ENCODE results near the gene IL17RC. TPM values are rescaled to one million over a fixed set of nuclear protein-coding genes. Genes with fewer than 3 reads are reported as not detected.
"Not testable (repeated sequence)": the region's sequence is repeated elsewhere in the genome, so short reads cannot be mapped to it uniquely, and the experiment has no call there.

The IL17RC gene
- total RNA-seq, 1 experiment from 2014 or later = 14.8 TPM

DNA sequence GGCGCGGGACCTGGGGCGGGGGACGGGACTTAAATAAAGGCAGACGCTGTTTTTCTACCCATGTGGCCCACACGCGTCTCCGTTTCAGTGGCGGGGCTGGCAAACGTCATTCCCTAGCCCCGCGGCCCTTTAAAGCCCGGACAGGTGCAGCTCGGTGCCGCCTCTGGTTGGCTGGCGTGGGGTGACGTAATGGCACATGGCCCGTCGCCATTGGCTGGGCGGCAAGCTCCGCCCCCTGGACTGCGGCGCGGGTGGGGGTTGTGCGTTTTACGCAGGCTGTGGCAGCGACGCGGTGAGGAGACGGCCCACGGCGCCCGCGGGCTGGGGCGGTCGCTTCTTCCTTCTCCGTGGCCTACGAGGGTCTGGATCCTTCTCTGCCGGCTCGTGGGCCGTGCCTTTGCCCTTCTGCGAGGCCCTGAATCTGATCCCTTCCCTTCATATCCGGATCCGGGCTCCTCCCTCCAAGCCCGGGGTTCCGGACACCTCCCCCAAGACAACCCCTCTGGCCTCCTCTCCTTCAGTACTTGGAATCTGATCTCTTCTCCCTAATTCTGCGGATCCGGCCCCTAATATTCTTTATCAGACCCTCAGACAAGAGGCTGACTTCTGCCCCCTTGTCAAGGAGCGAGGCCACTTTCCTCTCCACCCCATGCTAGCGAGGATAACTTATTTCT, 16.8 kb downstream of the IL17RC start, which contains the start of gene CRELD1:
Gene CRELD1 (plus strand): TSS at position 274 of the 674 bp plus-strand sequence. CDS start 605 bp downstream, outside the sequence.
- Histone ChIP-seq H3K9me3 (no peaks in the 10 kb centered on the region), H3K4me3 (peak within 1 kb of the TSS; percentile 78)

DNA sequence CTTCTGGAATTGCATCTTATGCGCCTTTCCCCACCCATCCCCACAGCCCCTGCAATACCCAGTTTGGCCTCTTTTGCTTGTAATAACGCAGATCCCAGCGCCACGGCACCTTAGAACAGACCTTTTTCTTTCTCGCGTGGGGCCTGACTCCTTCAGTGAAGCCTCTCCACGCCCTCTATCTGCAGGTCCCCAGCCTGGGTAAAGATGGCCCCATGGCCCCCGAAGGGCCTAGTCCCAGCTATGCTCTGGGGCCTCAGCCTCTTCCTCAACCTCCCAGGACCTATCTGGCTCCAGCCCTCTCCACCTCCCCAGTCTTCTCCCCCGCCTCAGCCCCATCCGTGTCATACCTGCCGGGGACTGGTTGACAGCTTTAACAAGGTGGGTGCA, 17.3 kb downstream of the IL17RC start:
- no peaks in the 10 kb centered on the region for H3K27me3 ChIP-seq
- H3K4me3 ChIP-seq = peak overlapping the region; percentile 78
- H3K36me3 ChIP-seq = no peaks in the 10 kb centered on the region; the same call in 1 of the 2 replicates
- no peak for DNase-seq
- no peaks in the 10 kb centered on the region for H3K9me3 ChIP-seq

More for the DNA sequence above, 16.8 kb downstream of the IL17RC start, which contains the start of gene CRELD1:
- no peaks in the 10 kb centered on the region; the same call in 1 of the 2 replicates for H3K36me3 ChIP-seq
- H3K27me3 ChIP-seq = no peaks in the 10 kb centered on the region
- peak; percentile 92 for DNase-seq

DNA sequence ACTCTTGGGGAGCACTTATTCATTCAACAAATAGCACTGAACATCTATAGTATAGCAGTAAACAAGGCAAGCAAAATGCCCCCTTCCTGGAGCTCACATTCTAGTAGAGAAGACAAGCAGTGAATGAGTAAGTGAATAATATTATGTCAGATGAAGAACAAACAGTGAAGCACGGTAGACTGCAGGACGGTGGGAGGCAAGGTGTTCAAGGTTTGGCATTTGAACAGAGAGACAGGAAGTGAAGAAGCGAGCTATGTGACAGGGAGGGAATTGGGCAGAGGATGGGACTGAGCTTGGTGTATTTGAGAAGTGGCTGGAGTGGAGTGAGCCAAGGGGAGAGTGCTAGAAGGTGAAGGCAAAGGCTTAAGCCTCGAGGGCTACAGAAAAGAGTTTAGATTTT, 18.1 kb downstream of the IL17RC start:
- Histone ChIP-seq H3K4me3 (no peak overlapping the region), H3K27me3 (no peaks in the 10 kb centered on the region), H3K9me3 (no peaks in the 10 kb centered on the region), H3K36me3 (no peaks in the 10 kb centered on the region; the same call in 1 of the 2 replicates)
- no peak for DNase-seq

DNA sequence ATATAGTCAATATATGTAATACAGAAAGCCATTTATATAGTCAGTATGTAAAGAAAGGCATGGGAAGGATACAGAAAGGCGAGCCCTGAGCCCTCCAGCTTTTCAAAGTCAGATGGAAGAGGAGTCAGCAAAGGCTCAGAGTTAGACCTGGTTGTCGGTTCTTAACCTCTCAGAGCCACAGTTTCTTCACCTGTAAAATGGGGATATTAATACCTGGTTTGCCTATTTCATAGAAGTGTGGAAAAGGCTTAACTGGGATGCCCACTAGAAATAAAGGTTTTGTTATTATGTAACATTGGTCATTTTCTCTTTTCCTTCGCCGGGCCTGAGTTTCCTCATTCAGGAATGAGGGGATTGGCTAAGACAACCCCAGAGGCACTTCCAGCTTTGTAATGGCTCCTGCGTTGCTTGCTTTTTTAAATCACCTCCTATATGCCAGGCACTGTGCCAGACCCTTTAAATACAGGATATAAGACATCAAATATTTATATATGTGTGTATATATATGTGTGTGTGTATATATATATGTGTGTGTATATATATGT, 19.1 kb downstream of the IL17RC start:
- Histone ChIP-seq H3K36me3 (no peaks in the 10 kb centered on the region; the same call in 1 of the 2 replicates), H3K4me3 (no peak overlapping the region), H3K9me3 (no peaks in the 10 kb centered on the region), H3K27me3 (no peaks in the 10 kb centered on the region)
- no peak for DNase-seq

DNA sequence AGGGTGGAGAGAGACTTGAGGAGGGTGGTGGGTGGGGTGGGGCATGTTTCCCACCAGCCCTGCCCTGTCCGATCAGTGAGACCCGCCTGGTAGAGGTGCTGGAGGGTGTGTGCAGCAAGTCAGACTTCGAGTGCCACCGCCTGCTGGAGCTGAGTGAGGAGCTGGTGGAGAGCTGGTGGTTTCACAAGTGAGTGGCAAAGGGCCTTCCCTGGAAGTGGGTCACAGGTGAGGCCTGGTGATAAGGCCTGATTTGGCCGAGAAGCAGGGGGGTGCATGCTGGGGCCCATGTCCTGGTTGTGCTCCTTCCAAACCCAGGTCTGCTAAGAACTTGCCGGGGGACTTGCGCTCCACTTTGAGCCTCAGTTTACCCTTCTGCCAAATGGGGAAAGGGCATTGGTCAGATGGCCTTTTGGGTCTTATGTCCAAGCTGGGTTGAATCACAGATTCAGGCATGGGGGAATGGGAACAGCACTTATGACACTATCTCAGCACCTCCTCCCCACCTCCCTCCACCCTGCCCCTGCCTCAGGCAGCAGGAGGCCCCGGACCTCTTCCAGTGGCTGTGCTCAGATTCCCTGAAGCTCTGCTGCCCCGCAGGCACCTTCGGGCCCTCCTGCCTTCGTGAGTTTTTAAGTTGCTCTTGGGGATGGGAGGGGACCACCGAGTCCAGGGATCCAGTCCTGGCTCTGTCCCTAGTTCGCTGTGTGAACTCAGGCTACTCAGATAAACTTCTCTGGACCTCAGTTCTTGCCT, 20.8 kb downstream of the IL17RC start:
- H3K27me3 ChIP-seq = no peaks in the 10 kb centered on the region
- no peaks in the 10 kb centered on the region; the same call in 1 of the 2 replicates for H3K36me3 ChIP-seq
- no peak overlapping the region for H3K4me3 ChIP-seq
- H3K9me3 ChIP-seq = no peaks in the 10 kb centered on the region
- DNase-seq = no peak

DNA sequence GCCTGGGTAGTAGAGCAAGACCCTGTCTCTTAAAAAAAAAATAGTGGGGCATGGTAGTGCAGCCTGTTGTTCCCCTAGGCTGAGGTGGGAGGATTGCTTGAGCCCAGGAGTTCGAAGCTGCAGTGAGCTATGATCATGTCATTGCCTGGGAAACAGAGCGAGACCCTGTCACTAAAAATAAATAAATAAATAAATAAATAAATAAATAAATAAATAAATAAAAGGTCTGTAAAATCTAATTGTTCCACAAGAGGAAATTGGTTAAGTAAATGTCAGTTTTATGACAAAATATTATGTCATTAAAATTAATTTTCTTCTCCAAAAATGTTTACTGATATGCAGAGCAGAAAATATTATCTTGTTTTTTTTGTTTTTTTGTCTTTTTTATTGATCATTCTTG, 22.1 kb downstream of the IL17RC start:
- H3K36me3 ChIP-seq = no peaks in the 10 kb centered on the region; the same call in 1 of the 2 replicates
- no peaks in the 10 kb centered on the region for H3K9me3 ChIP-seq
- DNase-seq = no peak
- H3K4me3 ChIP-seq = no peak overlapping the region
- no peaks in the 10 kb centered on the region for H3K27me3 ChIP-seq

DNA sequence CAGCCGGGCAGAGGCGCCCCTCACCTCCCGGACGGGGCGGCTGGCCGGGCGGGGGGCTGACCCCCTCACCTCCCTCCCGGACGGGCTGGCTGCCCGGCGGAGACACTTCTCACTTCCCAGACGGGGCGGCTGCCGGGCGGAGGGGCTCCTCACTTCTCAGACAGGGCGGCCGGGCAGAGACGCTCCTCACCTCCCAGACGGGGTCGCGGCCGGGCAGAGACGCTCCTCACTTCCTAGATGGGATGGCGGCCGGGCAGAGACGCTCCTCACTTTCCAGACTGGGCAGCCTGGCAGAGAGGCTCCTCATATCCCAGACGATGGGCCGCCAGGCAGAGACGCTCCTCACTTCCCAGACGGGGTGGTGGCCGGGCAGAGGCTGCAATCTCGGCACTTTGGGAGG, 23.0 kb downstream of the IL17RC start:
- H3K36me3 ChIP-seq, H3K4me3 ChIP-seq, DNase-seq, H3K9me3 ChIP-seq, H3K27me3 ChIP-seq: not testable (repeated sequence)

DNA sequence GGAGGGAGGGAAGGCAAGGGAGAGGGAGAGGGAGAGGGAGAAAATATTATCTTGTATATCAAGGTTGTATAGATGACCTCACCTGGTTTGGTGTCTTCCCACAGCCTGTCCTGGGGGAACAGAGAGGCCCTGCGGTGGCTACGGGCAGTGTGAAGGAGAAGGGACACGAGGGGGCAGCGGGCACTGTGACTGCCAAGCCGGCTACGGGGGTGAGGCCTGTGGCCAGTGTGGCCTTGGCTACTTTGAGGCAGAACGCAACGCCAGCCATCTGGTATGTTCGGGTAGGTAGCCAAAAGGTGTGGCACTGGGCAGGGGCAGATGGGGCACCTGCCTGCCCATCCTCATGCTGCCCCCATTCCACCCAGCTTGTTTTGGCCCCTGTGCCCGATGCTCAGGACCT, 23.8 kb downstream of the IL17RC start:
- Histone ChIP-seq H3K27me3 (no peaks in the 10 kb centered on the region), H3K4me3 (no peak overlapping the region), H3K9me3 (no peaks in the 10 kb centered on the region), H3K36me3 (no peaks in the 10 kb centered on the region; the same call in 1 of the 2 replicates)
- DNase-seq = no peak

DNA sequence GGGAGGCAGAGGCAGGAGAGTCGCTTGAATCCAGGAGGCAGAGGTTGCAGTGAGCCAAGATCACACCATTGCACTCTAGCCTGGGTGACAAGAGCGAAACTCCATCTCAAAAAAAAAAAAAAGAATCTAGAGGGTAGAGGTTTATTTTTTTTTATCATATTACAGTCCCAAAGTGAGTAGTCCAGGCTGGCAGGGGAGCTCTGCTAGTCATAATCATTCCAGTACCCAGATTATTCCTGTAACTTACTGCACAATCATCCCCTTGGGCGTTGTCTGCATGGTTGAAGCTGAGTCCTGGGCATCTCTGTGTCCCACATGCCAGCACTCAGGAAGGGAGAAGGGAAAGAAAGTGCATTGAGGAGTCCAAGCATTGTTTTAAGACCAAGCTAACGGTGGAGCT, 25.3 kb downstream of the IL17RC start:
- Histone ChIP-seq H3K9me3 (no peaks in the 10 kb centered on the region), H3K4me3 (no peak overlapping the region), H3K27me3 (no peaks in the 10 kb centered on the region), H3K36me3 (no peaks in the 10 kb centered on the region; the same call in 1 of the 2 replicates)
- no peak for DNase-seq

DNA sequence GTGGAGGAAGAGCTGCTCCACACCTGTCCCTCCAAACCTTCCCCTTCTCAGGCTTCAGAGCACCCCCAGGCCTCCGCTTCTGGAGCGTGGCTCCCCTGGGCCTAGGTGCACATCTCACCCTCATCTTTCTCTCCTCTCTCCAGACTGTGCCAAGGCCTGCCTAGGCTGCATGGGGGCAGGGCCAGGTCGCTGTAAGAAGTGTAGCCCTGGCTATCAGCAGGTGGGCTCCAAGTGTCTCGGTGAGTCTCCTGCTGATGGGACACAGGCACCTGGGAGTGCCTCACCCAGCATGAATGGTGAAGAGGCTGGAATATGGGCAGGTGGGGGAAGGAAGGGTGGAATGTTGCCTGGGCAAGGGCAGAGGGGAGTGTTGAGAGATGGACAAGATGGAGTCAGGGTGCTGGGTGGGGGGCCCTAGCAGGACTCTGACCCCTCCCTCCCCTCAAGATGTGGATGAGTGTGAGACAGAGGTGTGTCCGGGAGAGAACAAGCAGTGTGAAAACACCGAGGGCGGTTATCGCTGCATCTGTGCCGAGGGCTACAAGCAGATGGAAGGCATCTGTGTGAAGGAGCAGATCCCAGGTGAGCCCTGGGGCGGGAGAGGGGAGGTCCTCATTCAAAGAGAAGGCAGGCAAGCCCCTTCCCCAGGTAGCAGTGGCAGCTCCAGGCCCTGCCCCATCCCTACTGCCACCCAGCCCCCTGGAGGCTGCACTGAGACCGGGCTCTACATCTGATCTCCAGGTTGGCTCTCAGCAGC, 26.2 kb downstream of the IL17RC start:
- Histone ChIP-seq H3K36me3 (no peaks in the 10 kb centered on the region), H3K9me3 (no peaks in the 10 kb centered on the region), H3K27me3 (no peaks in the 10 kb centered on the region), H3K4me3 (no peak overlapping the region)
- no peak for DNase-seq

DNA sequence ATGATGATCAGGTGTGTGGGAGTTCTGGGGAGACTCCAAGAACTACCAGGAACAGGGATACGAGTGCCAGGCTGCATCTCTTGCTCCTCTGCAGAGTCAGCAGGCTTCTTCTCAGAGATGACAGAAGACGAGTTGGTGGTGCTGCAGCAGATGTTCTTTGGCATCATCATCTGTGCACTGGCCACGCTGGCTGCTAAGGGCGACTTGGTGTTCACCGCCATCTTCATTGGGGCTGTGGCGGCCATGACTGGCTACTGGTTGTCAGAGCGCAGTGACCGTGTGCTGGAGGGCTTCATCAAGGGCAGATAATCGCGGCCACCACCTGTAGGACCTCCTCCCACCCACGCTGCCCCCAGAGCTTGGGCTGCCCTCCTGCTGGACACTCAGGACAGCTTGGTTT, 27.4 kb downstream of the IL17RC start:
- Histone ChIP-seq H3K27me3 (no peaks in the 10 kb centered on the region), H3K4me3 (no peak overlapping the region)
- DNase-seq = no peak

DNA sequence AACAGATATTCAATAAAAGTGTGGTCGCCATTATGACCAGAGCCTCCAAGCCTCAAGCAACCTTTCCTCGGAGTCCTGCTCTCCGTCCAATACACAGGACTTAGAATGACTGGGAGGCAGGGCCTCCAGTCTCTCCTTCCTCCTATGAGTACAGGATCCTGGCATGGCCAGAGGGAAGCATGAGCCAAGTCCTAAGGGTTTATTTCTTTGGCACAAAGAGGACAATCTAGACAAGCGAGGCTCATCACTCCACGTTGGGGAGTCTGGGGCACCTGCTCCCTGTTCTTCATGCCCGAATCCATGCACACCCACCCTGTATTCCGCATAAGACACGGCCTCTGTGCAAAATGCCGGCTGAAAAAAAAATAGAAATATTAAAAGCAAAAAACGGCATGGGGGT, 28.5 kb downstream of the IL17RC start:
- Histone ChIP-seq H3K27me3 (no peaks in the 10 kb centered on the region), H3K4me3 (no peak overlapping the region; the same call in 1 of the 2 replicates), H3K9me3 (no peaks in the 10 kb centered on the region), H3K36me3 (peaks cover 4% of the 10 kb centered on the region; the same call in 1 of the 2 replicates)
- DNase-seq = peak; percentile 39

More for the DNA sequence above, 27.4 kb downstream of the IL17RC start:
- peaks cover 4% of the 10 kb centered on the region; the same call in 1 of the 2 replicates for H3K36me3 ChIP-seq
- H3K9me3 ChIP-seq = no peaks in the 10 kb centered on the region

DNA sequence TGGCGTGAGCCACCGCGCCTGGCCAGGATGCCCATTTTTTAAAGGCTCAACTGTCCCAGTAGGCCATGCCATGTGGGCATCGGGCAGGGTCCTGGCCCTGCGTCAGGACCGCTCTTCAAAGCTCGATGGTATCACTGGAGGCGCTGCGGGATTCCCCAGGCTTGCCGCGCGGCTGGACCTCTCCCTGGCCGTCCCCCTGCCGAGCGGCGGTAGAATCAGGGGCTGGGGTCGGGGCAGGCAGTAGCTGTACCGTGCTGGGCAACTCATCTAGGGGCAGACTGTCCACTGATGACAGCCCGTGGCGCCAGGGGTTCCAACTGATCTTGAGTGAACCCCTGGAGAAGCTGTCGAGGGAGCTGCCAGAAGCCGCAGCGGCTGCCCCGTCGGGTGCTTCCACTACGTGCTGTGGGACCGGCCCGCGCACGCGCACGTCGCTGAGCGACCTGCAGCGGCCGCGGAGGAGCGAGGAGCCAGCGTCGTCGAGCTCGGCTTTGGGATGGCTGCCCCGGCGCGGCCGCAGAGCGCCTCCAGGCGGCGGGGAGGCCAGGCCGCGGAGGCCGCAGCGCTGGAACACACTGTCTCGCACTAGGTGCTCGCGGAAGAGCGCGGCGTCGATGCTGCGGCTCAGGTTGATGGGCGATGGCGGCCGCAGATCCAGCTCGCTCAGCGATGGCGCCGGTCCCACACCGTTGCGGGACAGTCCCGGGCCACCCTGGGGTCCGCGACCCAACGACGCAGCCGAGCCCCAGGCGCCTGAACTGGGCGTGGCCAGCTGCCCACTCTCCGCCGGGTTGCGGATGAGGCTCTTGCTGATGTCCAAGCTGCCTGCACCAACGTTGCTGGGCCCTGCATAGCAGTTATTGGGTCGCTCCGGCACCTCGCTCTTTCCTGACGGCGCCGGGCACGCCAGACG, 29.5 kb downstream of the IL17RC start:
- Histone ChIP-seq H3K36me3 (peaks cover 4% of the 10 kb centered on the region; the same call in 1 of the 2 replicates), H3K27me3 (no peaks in the 10 kb centered on the region), H3K9me3 (no peaks in the 10 kb centered on the region), H3K4me3 (peak overlapping the region; percentile 68)
- peak; percentile 89 for DNase-seq

DNA sequence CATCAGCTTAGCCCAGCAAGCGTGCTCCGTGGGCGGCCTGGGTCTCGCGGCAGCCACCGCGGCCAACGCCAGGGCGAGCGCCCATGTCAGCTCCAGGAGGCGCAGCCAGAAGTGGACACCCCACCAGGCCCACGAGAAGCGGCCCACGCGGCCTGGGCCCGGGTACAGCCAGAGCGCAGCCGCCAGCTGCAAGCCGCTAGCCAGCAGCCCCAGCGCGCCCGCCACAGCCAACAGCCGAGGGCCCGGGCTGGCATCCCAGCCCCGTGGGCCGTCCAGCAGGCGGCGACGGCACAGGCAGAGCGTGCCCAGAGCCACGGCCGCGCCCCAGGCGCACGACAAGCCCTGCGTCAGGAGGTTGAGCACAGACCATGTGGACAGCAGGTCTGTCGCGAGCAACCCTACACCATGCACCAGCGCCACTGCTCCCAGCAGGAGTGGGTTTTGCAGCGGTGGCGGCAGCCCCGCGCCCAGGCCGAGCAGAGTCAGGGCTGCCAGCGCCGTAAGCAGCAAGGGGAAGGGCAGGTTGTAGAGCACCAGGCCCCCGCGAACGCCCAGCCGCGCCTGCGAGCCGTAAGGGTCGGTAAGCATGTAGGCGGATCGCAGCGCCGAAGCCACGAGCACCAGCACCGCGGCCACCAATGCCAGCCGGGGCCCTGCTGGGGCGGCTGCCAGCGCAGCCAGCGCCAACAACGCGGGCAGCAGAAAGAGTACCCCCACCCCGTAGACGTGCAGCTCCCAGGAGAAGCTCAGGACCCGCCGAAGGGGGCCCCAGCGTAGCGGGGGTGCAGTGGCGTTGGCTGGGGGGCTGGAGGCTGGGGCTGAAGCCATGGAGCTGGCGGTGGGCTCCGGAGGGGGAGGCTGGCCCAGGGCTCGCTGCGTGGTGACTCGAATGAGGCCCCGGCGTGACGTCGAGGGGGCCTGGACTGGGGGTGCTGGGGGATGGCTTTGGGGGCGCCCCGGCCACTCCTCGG, 30.4 kb downstream of the IL17RC start:
- no peaks in the 10 kb centered on the region for H3K9me3 ChIP-seq
- H3K27me3 ChIP-seq = no peaks in the 10 kb centered on the region
- peak overlapping the region; percentile 68 for H3K4me3 ChIP-seq
- DNase-seq = peak; percentile 79
- peaks cover 4% of the 10 kb centered on the region; the same call in 1 of the 2 replicates for H3K36me3 ChIP-seq

DNA sequence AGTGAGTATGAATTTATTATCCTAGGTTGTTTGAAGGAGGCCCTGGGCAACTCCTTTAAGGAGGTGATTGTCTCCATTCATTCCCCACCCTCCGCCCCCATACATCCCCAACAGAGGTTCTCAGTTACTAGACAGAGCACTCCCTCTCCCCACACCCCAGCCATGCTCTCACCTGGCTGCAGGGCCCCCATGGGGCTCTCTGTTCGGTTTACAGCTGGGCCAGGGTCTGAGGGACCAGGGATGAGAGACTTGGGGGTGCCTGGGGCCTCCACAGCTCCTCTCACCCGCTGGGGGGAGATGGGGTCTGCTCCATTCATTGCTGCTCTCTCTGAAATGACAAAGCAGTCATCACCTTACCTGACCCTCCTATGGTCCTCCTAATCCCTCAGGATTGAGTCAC, 31.7 kb downstream of the IL17RC start:
- Histone ChIP-seq H3K36me3 (peaks cover 4% of the 10 kb centered on the region; the same call in 1 of the 2 replicates), H3K27me3 (no peaks in the 10 kb centered on the region), H3K9me3 (no peaks in the 10 kb centered on the region), H3K4me3 (no peak overlapping the region)
- DNase-seq = no peak

Data from MG63 (cell line).